HepG2 (cell line): ENCODE measurements around the gene CLEC16A. TPM values are rescaled to one million over a fixed set of nuclear protein-coding genes. Genes with fewer than 3 reads are reported as not detected.

ENCODE experiments used
- ELF3 ChIP-seq: IDR thresholded peaks from 2 replicates; pipeline ENCODE4 v1.6.1; 2016; ENCODE audit warnings: missing genetic modification reagents, missing compliant biosample characterization
- ELF4 ChIP-seq: sonication (generic); formaldehyde crosslinking; IDR thresholded peaks from 2 replicates; pipeline ENCODE4 v1.5.0; 2020; ENCODE audit warnings: missing genetic modification reagents, mild to moderate bottlenecking, moderate library complexity, borderline replicate concordance
- FOXA3 ChIP-seq: IDR thresholded peaks from 2 replicates; pipeline ENCODE4 v1.6.1; 2016; ENCODE audit warnings: missing genetic modification reagents, missing compliant biosample characterization
- NKX3-1 ChIP-seq: sonication (generic); formaldehyde crosslinking; IDR thresholded peaks from 2 replicates; pipeline ENCODE4 v1.5.0; 2020; ENCODE audit warnings: missing genetic modification reagents
- PPARG ChIP-seq: conservative IDR thresholded peaks from 2 replicates; pipeline ENCODE4 v1.6.1; 2016; ENCODE audit warnings: missing biosample characterization, missing genetic modification reagents
- SKI ChIP-seq: fragments of 450-650 bp; IDR thresholded peaks from one replicate; pipeline ENCODE4 v1.6.1; 2018; ENCODE audit warnings: mild to moderate bottlenecking; ENCODE audit not compliant: partially characterized antibody
- SMC3 ChIP-seq: IDR thresholded peaks from 2 replicates; pipeline ENCODE4 v1.6.1; 2011; ENCODE audit warnings: low read length, improper control_type of control experiment
- STAG1 ChIP-seq: sonication (generic); formaldehyde crosslinking; IDR thresholded peaks from 2 replicates; pipeline ENCODE4 v1.4.0; 2020; ENCODE audit warnings: missing genetic modification reagents
- ZMYM3 ChIP-seq: sonication (generic); formaldehyde crosslinking; IDR thresholded peaks from 2 replicates; pipeline ENCODE4 v1.5.1; 2020; ENCODE audit warnings: mild to moderate bottlenecking, missing genetic modification reagents
- ZNF501 ChIP-seq: sonication (generic); formaldehyde crosslinking; IDR thresholded peaks from 2 replicates; pipeline ENCODE4 v1.5.1; 2020; ENCODE audit warnings: mild to moderate bottlenecking, moderate library complexity, missing genetic modification reagents
- ZSCAN9 ChIP-seq: IDR thresholded peaks from 2 replicates; pipeline ENCODE4 v1.6.1; 2016; ENCODE audit warnings: borderline replicate concordance
- polyA plus RNA-seq, 8 experiments: library from polyadenylated mRNA; depleted of rRNA in 3 of 8; stranded (reverse) in 7 of 8; unstranded in 1 of 8; fragments of >200 nt; fragmentation: Illumina TruSeq in 4 of 8; extraction: Trizol in 4 of 8; gene quantifications; 2 replicates each; pipeline versions ENCODE4 v1.2.1 to v1.2.3, GENCODE V29; 2011 to 2016; ENCODE audit warnings: low read depth in 4 of 8, missing spikeins in 1 of 8, mixed read lengths in 1 of 8; ENCODE audit not compliant: insufficient read depth in 1 of 8
- total RNA-seq, 5 experiments: library from RNA; depleted of rRNA; stranded (reverse); fragments of >200 nt; fragmentation: Illumina TruSeq; extraction: Trizol; gene quantifications; 2 replicates each; pipeline ENCODE4 v1.2.3, GENCODE V29; 2016; ENCODE audit warnings: low read depth in 1 of 5
- TF ChIP-seq, protein P1 (sequence below): sonication (generic); formaldehyde crosslinking; IDR thresholded peaks from one replicate; pipeline ENCODE4 v1.5.1; 2020; ENCODE audit warnings: mild to moderate bottlenecking, missing genetic modification reagents; ENCODE audit errors: not compliant biosample characterization
- TF ChIP-seq, protein P2 (sequence below): sonication (generic); formaldehyde crosslinking; IDR thresholded peaks from 2 replicates; pipeline ENCODE4 v1.5.1; 2020; ENCODE audit warnings: mild to moderate bottlenecking, moderate library complexity, missing genetic modification reagents
- TF ChIP-seq, protein P3 (sequence below): sonication (generic); formaldehyde crosslinking; IDR thresholded peaks from 2 replicates; pipeline ENCODE4 v1.4.0; 2020; ENCODE audit warnings: mild to moderate bottlenecking, missing genetic modification reagents, borderline replicate concordance
- TF ChIP-seq, protein P4 (sequence below): sonication (generic); formaldehyde crosslinking; IDR thresholded peaks from 2 replicates; pipeline ENCODE4 v1.5.0; 2020; ENCODE audit warnings: mild to moderate bottlenecking, missing genetic modification reagents, moderate library complexity
- TF ChIP-seq, protein P5 (sequence below): IDR thresholded peaks from 2 replicates; pipeline ENCODE4 v1.6.1; 2018; ENCODE audit warnings: missing genetic modification reagents

The CLEC16A gene
- total and polyA plus RNA-seq, 2 of the 13 experiments (the other 11 are each of a cell fraction or from before 2014, with no cell fraction given) = 8.5 to 10.3 TPM

DNA sequence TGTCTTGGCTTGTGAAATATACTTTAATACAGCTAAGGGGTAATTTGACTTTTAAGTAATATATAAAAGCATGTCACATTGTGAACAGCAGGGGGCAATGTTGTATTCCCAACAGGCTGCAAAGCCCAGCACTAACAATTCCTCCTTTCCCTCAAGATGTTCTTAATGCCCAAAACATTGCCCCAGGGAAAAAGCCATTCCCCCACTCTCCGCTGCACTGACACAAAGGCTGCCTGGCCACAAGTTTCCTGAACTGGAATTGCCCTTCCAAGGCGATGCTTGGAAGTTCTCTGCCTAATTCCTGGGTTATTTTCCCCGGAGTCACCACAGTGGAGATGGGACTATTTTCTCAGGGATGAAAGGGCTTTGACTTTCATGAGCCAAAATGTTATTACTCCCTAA, 27.2 kb downstream of the CLEC16A start (continued):
- TF ChIP-seq, protein P1, sequence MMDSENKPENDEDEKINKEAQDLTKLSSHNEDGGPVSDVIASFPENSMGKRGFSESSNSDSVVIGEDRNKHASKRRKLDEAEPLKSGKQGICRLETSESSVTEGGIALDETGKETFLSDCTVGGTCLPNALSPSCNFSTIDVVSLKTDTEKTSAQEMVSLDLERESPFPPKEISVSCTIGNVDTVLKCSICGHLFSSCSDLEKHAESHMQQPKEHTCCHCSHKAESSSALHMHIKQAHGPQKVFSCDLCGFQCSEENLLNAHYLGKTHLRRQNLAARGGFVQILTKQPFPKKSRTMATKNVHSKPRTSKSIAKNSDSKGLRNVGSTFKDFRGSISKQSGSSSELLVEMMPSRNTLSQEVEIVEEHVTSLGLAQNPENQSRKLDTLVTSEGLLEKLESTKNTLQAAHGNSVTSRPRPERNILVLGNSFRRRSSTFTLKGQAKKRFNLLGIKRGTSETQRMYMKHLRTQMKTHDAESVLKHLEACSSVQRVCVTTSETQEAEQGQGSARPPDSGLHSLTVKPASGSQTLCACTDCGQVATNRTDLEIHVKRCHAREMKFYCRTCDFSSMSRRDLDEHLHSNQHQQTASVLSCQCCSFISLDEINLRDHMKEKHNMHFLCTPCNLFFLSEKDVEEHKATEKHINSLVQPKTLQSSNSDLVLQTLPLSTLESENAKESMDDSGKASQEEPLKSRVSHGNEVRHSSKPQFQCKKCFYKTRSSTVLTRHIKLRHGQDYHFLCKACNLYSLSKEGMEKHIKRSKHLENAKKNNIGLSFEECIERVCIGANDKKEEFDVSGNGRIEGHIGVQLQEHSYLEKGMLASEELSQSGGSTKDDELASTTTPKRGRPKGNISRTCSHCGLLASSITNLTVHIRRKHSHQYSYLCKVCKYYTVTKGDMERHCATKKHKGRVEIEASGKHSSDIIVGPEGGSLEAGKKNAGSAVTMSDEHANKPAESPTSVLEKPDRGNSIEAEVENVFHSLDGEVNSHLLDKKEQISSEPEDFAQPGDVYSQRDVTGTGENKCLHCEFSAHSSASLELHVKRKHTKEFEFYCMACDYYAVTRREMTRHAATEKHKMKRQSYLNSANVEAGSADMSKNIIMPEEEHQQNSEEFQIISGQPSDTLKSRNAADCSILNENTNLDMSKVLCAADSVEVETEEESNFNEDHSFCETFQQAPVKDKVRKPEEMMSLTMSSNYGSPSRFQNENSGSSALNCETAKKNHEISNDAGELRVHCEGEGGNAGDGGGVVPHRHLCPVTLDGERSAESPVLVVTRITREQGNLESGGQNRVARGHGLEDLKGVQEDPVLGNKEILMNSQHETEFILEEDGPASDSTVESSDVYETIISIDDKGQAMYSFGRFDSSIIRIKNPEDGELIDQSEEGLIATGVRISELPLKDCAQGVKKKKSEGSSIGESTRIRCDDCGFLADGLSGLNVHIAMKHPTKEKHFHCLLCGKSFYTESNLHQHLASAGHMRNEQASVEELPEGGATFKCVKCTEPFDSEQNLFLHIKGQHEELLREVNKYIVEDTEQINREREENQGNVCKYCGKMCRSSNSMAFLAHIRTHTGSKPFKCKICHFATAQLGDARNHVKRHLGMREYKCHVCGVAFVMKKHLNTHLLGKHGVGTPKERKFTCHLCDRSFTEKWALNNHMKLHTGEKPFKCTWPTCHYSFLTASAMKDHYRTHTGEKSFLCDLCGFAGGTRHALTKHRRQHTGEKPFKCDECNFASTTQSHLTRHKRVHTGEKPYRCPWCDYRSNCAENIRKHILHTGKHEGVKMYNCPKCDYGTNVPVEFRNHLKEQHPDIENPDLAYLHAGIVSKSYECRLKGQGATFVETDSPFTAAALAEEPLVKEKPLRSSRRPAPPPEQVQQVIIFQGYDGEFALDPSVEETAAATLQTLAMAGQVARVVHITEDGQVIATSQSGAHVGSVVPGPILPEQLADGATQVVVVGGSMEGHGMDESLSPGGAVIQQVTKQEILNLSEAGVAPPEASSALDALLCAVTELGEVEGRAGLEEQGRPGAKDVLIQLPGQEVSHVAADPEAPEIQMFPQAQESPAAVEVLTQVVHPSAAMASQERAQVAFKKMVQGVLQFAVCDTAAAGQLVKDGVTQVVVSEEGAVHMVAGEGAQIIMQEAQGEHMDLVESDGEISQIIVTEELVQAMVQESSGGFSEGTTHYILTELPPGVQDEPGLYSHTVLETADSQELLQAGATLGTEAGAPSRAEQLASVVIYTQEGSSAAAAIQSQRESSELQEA (CRISPR knock-in tag) = no peak
- TF ChIP-seq ELF3 (CRISPR knock-in tag) = 0 out of 2 replicates have a peak, but pooled peaks have one; percentile 10
- TF ChIP-seq, protein P2, sequence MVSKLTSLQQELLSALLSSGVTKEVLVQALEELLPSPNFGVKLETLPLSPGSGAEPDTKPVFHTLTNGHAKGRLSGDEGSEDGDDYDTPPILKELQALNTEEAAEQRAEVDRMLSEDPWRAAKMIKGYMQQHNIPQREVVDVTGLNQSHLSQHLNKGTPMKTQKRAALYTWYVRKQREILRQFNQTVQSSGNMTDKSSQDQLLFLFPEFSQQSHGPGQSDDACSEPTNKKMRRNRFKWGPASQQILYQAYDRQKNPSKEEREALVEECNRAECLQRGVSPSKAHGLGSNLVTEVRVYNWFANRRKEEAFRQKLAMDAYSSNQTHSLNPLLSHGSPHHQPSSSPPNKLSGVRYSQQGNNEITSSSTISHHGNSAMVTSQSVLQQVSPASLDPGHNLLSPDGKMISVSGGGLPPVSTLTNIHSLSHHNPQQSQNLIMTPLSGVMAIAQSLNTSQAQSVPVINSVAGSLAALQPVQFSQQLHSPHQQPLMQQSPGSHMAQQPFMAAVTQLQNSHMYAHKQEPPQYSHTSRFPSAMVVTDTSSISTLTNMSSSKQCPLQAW (CRISPR knock-in tag) = peak; percentile 40; the same call in 1 of the 2 replicates
- TF ChIP-seq, protein P3, sequence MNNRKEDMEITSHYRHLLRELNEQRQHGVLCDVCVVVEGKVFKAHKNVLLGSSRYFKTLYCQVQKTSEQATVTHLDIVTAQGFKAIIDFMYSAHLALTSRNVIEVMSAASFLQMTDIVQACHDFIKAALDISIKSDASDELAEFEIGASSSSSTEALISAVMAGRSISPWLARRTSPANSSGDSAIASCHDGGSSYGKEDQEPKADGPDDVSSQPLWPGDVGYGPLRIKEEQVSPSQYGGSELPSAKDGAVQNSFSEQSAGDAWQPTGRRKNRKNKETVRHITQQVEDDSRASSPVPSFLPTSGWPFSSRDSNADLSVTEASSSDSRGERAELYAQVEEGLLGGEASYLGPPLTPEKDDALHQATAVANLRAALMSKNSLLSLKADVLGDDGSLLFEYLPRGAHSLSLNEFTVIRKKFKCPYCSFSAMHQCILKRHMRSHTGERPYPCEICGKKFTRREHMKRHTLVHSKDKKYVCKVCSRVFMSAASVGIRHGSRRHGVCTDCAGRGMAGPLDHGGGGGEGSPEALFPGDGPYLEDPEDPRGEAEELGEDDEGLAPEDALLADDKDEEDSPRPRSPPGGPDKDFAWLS (CRISPR knock-in tag) = no peak
- no peak for TF ChIP-seq ELF4
- TF ChIP-seq ZNF501 (CRISPR knock-in tag) = peak; percentile 63; the same call in 1 of the 2 replicates
- TF ChIP-seq SMC3 = peak; percentile 95
- peak; percentile 95 for TF ChIP-seq STAG1 (CRISPR knock-in tag)
- TF ChIP-seq, protein P4, sequence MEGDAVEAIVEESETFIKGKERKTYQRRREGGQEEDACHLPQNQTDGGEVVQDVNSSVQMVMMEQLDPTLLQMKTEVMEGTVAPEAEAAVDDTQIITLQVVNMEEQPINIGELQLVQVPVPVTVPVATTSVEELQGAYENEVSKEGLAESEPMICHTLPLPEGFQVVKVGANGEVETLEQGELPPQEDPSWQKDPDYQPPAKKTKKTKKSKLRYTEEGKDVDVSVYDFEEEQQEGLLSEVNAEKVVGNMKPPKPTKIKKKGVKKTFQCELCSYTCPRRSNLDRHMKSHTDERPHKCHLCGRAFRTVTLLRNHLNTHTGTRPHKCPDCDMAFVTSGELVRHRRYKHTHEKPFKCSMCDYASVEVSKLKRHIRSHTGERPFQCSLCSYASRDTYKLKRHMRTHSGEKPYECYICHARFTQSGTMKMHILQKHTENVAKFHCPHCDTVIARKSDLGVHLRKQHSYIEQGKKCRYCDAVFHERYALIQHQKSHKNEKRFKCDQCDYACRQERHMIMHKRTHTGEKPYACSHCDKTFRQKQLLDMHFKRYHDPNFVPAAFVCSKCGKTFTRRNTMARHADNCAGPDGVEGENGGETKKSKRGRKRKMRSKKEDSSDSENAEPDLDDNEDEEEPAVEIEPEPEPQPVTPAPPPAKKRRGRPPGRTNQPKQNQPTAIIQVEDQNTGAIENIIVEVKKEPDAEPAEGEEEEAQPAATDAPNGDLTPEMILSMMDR (CRISPR knock-in tag) = peak; percentile 88
- no peak for TF ChIP-seq ZMYM3 (CRISPR knock-in tag)
- no peak for TF ChIP-seq NKX3-1
- 0 out of 2 replicates have a peak, but pooled peaks have one; percentile 6 for TF ChIP-seq FOXA3 (CRISPR knock-in tag)
- TF ChIP-seq SKI = no peak
- 0 out of 2 replicates have a peak, but pooled peaks have one; percentile 40 for TF ChIP-seq ZSCAN9 (CRISPR knock-in tag)
- no peak; the same call in 1 of the 2 replicates for TF ChIP-seq PPARG (CRISPR knock-in tag)
- TF ChIP-seq, protein P5, sequence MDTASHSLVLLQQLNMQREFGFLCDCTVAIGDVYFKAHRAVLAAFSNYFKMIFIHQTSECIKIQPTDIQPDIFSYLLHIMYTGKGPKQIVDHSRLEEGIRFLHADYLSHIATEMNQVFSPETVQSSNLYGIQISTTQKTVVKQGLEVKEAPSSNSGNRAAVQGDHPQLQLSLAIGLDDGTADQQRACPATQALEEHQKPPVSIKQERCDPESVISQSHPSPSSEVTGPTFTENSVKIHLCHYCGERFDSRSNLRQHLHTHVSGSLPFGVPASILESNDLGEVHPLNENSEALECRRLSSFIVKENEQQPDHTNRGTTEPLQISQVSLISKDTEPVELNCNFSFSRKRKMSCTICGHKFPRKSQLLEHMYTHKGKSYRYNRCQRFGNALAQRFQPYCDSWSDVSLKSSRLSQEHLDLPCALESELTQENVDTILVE (CRISPR knock-in tag) = peak; percentile 32; the same call in 1 of the 2 replicates
